Tibial nerve (tissue), 3 donors: Measurements from ENCODE around the gene PMF1.

Experiments
- POLR2A ChIP-seq, 2 donors: fragments of 450-650 bp; IDR thresholded peaks; one replicate each; pipeline ENCODE4 v1.6.1; 2017; ENCODE audit warnings: antibody characterized with exemption in 2 of 2, mild to moderate bottlenecking in 2 of 2, moderate library complexity in 2 of 2
- TF ChIP-seq, protein P1 (sequence below), 5 experiments: fragments of 200-600 bp in 3 of 5; fragments of 450-650 bp in 2 of 5; sonication (generic) in 3 of 5; IDR thresholded peaks; one replicate each; pipeline ENCODE4 v1.5.1; 2016 to 2019; ENCODE audit warnings: antibody characterized with exemption in 5 of 5, mild to moderate bottlenecking in 3 of 5, moderate library complexity in 2 of 5

DNA sequence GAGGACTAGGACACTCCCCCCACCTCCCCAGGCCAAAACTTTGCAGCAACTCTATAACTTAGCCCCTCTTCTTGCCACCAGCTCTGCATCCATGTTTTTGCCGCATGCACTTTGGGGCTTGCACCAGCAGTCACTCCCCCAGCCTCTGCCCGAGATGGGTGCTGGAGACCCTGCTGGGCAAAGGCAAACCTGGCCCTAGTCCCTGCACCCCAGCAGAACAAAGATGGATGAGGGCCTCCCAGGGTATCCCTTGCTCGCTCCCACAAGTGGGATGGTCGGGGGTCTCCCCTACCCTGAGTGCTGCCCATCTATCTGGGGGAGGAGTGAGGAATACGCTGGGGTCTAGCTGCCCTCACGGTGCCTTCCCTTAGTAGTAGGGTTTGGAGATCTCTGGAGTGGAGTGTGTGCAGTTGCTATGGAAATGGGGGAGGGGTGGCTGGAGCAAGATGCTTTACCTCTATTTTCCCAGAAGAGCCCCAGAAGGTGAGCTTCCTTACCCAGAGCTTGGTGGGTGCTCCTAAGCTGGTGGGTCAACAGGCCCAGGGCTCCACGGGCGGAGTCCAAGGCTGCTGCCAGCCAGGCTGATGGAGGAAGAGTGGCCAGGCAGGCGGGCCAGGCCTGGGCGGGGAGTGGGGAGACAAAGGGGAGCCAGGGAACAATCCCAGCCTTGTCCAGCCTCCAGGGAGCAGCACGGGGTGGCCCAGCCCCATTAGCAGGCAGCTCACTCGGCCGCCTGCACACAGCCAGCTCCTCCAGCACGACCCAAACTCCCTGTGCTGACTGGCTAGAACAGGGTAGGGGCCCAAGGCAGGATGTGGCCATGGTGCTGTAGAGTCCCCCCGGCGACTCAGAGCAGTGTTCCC is 34.9 kb downstream of the PMF1 start, which contains the start of gene PAQR6:
- TF ChIP-seq, protein P1, sequence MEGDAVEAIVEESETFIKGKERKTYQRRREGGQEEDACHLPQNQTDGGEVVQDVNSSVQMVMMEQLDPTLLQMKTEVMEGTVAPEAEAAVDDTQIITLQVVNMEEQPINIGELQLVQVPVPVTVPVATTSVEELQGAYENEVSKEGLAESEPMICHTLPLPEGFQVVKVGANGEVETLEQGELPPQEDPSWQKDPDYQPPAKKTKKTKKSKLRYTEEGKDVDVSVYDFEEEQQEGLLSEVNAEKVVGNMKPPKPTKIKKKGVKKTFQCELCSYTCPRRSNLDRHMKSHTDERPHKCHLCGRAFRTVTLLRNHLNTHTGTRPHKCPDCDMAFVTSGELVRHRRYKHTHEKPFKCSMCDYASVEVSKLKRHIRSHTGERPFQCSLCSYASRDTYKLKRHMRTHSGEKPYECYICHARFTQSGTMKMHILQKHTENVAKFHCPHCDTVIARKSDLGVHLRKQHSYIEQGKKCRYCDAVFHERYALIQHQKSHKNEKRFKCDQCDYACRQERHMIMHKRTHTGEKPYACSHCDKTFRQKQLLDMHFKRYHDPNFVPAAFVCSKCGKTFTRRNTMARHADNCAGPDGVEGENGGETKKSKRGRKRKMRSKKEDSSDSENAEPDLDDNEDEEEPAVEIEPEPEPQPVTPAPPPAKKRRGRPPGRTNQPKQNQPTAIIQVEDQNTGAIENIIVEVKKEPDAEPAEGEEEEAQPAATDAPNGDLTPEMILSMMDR (IDR thresholded peaks at IDR 0.05) = no peak
- peak in 1 of 2 donors; percentile 47 for TF ChIP-seq POLR2A (IDR thresholded peaks at IDR 0.05)
